Bronchial epithelial cell (primary cell): ENCODE data around the gene RRAS. TPM values are rescaled to one million over a fixed set of nuclear protein-coding genes. Genes with fewer than 3 reads are reported as not detected.

Experiments
- DNase-seq: peaks from one replicate; pipeline ENCODE4 v3.0.0-alpha.2; 2010; ENCODE audit warnings: low read depth
- FAIRE-seq: peaks from 2 replicates; lab custom pipeline; 2011; peaks lifted over from hg19 to GRCh38; lab: Jason Lieb, UNC
- H3K27me3 ChIP-seq: 2 replicates; pipeline ENCODE4 v1.5.1; 2011; ENCODE audit warnings: low read length; ENCODE audit not compliant: control insufficient read depth, insufficient read depth
- H3K36me3 ChIP-seq: 2 replicates; pipeline ENCODE4 v1.5.1; 2011; ENCODE audit warnings: low read length; ENCODE audit not compliant: control insufficient read depth, insufficient read depth
- H3K4me3 ChIP-seq: 2 replicates; pipeline ENCODE4 v1.5.1; 2011; ENCODE audit warnings: mild to moderate bottlenecking, low read depth, low read length, control low read depth
- CTCF ChIP-seq: IDR thresholded peaks from 2 replicates; pipeline ENCODE4 v1.5.1; 2011; ENCODE audit warnings: mild to moderate bottlenecking, moderate library complexity, low read length, control low read depth, inconsistent platforms; ENCODE audit not compliant: insufficient read depth, severe bottlenecking
- total RNA-seq: library from RNA; depleted of rRNA; stranded (reverse); fragments of >200 nt; gene quantifications from 2 replicates; pipeline ENCODE4 v1.2.1, GENCODE V29; 2014

The RRAS gene
- total RNA-seq, 1 donor from 2014 or later = 24.2 TPM

GRCh38 chr19:49686503-49687088 lies 46.7 kb upstream of the RRAS start:
- no peak overlapping the region for H3K4me3 ChIP-seq
- FAIRE-seq = no peak

GRCh38 chr19:49685845-49686332 lies 45.9 kb upstream of the RRAS start:
- peak; percentile 62 for FAIRE-seq
- Histone ChIP-seq H3K36me3 (peaks cover 36% of the 10 kb centered on the region), H3K4me3 (no peak overlapping the region), H3K27me3 (no peaks in the 10 kb centered on the region)
- no peak for DNase-seq
- TF ChIP-seq CTCF = no peak

More at GRCh38 chr19:49686503-49687088, 46.7 kb upstream of the RRAS start:
- DNase-seq = no peak
- no peak for TF ChIP-seq CTCF
- H3K36me3 ChIP-seq = peaks cover 34% of the 10 kb centered on the region
- H3K27me3 ChIP-seq = no peaks in the 10 kb centered on the region

GRCh38 chr19:49684983-49685553 lies 45.1 kb upstream of the RRAS start:
- no peak for DNase-seq
- Histone ChIP-seq H3K4me3 (no peak overlapping the region), H3K27me3 (no peaks in the 10 kb centered on the region), H3K36me3 (peaks cover 41% of the 10 kb centered on the region)
- no peak for TF ChIP-seq CTCF
- no peak for FAIRE-seq

GRCh38 chr19:49684251-49684982 lies 44.5 kb upstream of the RRAS start:
- Histone ChIP-seq H3K4me3 (no peak overlapping the region), H3K27me3 (no peaks in the 10 kb centered on the region), H3K36me3 (peaks cover 41% of the 10 kb centered on the region)
- TF ChIP-seq CTCF = peak; percentile 70
- FAIRE-seq (no peak), DNase-seq (no peak)

- FAIRE-seq (no peak), DNase-seq (no peak)
- H3K27me3 ChIP-seq = no peaks in the 10 kb centered on the region
- no peak for TF ChIP-seq CTCF
- no peak overlapping the region for H3K4me3 ChIP-seq
- H3K36me3 ChIP-seq = peaks cover 41% of the 10 kb centered on the region
These were observed 43.9 kb upstream of the RRAS start for GRCh38 chr19:49683814-49684250.
